GM21381 (cell line): ENCODE results near the gene RPS6KA2.

ENCODE experiments used
- ATAC-seq: cut with Tn5 transposase; IDR thresholded peaks from one replicate; pipeline ENCODE4 v1.9.1; 2021; ENCODE audit warnings: mild to moderate bottlenecking, moderate library complexity; ENCODE audit not compliant: unreplicated experiment

Gene RPS6KA2

GRCh38 chr6:166508726-166509125 lies 118.3 kb downstream of the RPS6KA2 start:
- no peak for ATAC-seq

- no peak for ATAC-seq
These were observed 119.1 kb downstream of the RPS6KA2 start for GRCh38 chr6:166507809-166508564.

DNA sequence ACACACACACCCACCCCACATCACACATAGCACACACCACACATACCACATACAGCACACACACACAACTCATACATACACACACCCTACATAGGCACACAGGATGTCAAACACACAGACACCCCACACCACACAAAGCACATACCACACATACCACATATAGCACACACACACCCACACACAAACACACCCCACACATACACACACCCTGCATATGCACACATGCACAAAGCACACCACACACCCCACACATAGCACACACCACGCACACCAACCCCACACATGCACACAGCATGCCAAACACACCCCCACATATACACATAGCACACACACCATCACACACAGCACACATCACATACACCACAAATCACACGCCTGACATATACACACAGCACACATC lies 119.7 kb downstream of the RPS6KA2 start:
- ATAC-seq: no peak

DNA sequence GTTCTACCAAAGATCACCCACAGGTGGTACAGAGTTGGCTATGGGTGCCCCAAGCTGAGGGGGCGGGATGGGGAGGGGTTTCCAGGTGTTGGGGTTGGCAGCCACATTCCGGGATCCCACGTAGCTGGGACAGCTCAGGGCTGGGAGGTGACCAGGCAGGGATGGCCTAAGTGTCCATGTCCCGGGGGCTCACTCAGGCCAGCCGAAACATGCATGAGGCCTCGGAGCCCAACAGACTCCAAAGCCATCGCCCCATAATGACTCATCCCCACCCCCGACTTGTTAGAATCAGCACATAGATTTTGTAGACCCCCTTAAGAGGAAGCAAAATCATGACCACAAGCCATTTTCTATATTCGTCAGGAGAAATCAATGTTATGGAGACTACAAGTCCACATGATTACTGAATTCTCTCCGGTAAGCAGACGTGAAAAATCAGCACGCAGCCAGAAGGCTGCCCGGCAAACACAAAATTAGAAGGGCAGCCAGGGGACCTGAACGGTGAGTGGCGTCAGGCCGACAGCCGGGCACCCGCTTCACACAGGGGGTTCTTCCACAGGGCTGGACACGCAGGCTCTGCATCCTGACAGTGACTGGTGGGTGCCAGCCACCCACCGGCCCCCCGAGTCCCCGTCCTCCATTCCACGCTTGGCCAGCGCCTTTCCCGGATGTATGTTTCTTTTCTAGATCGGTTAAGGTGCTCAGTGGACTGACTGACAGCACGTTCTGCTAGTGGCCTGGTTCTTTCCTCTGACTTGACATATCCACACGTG lies 121.7 kb downstream of the RPS6KA2 start:
- ATAC-seq: no peak

DNA sequence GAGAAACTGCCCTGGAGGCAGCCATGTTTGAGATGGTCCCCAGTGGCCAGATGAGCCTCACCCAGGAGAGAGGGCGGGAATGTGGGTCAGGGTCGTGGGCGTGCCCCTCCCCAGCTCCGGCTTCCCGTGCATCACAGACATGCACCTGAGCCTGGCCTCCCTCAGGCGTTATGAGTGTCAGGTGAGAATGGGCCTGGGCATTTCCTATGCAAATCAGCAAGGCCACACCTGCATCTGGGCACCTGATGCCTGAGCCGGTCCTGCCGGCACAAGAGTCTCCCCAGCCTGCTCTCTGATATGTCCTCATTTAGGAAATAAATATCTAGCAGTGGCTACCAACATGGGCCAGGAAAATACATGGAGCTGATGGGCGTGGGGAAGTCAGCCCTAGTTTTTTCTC lies 123.0 kb downstream of the RPS6KA2 start:
- ATAC-seq: no peak

DNA sequence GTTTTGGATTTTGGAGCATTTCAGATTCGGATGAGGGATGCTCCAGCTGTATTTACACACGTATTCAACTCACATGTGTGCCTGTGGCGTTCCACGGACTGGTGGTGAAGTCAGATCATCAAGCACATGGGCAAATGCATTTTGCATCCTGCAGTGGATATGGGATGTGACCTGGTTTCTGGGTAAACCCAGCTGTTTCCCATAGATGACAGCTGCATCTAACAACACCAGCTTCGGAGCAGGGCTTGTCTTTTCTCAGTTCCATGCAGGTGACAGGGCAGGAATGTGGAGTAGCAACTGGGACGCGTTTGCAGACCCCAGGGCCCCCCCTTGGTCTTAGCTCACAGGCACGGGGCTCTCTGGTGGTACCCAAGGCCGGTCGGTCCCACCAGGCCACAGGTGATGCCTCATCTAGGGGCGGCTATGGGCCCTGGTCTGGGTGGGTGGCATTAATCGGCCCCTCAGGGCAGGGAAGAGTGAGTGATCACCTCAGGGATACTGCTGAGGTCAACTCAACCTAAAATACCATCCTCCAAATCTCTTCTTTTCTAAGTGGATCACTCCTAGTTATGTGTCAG lies 123.8 kb downstream of the RPS6KA2 start:
- no peak for ATAC-seq

DNA sequence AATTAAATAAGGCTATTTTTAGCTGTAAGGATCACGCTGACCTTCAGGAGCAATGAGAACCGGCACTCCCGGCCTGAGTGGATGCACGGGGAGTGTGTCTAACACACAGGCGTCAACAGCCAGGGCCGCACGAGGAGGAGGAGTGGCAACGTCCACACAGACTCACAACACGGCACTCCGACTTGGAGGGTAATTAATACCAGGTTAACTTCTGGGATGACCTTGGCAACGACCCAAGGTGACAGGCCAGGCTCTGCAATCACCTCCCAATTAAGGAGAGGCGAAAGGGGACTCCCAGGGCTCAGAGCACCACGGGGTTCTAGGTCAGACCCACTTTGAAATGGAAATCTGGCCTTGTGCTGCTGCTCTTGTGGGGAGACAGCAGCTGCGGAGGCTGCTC lies 124.6 kb downstream of the RPS6KA2 start:
- ATAC-seq: no peak

DNA sequence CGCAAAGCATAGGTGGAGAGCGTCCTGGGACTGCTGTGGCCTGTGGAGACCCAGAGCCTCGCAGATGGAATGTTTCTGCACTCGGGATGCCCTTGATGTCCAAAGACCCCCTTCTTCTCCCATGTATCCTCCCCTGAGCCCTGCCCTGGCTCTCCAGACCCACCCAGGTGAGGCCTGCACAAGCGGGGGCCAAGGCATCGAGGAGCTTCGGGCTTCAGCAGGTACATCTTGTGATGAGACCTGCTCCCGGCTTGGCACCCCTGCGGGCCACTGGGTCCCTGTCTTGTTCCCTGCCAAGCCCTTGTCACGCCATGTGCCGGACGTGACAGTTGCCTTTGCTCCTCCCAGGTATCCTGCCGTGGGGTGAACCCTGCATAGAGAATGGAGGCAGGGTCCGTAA lies 125.8 kb downstream of the RPS6KA2 start:
- no peak for ATAC-seq

DNA sequence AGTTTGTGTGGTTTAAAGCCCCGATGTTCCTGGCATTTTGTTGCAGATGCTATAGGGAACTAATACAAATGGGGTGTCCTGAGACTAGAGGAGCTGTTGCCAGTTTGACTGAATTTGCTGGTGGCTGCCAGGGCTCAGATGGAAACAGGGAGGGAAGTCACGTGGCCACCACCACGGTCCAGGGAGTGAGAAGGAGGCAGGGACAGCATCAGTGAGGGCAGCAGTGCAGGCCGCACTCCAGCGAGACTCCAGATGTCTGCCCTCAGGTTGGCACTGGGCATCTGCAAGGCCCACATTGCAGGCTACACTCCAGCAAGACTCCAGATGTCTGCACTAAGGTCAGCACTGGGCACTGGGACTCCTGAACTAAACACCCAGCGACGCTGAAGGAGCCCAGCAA lies 126.8 kb downstream of the RPS6KA2 start:
- ATAC-seq: no peak

GRCh38 chr6:166499350-166500163 lies 127.5 kb downstream of the RPS6KA2 start:
- no peak for ATAC-seq

DNA sequence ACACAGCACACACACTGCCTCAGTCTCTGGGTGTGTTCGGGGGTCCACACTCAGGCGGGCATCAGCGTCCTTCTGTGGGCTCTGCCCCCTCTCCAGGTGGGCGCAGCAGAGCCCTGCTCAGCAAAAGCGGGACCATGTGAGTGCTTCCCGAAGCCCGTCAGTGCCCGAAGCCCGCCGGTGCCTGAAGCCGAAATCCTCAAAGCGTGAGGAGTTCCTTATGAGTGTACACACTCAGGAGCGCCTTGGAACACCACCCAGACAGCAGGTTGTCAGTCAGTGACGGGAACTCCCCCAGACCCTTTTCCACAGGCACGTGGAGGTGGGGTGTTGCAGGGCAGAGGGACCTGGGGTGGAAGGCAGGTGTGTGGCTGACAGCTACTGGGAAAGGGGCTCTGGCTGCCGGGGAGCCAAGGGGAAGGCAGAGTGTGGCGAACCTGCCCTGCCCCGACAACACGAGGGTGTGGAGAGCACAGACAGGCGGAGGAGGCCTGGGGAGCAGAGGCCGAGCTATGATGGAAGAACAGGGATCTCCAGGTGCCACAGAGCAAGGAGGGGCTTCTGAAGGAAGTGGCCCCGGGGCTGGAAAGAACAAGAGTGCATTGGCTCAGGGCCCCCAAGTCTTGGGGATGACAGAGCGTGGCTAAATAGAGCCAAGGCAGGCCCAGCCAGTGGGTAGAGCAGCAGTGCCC lies 128.2 kb downstream of the RPS6KA2 start:
- no peak for ATAC-seq

DNA sequence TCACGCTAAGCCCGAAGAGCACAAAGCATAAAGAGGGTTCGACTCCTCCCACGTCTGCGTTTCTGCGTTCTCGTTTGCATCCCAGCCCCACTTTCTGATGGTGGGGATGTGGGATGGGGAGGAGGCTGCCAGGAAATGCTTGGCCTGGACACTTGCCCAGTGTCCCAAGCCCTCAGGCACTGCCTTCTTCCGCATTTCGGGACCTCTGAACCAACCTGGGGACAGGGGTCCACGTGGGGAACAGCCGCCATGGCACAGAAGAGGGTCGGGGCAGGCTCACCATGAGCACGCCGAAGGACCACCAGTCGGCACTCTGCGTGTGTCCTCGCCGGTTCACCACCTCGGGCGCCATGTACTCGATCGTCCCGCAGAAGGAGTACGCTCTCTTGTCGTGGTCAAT lies 128.8 kb downstream of the RPS6KA2 start:
- ATAC-seq: no peak

- no peak for ATAC-seq
These were observed 129.8 kb downstream of the RPS6KA2 start for GRCh38 chr6:166497087-166497899.

GRCh38 chr6:166496460-166496859 lies 130.6 kb downstream of the RPS6KA2 start:
- ATAC-seq: no peak

DNA sequence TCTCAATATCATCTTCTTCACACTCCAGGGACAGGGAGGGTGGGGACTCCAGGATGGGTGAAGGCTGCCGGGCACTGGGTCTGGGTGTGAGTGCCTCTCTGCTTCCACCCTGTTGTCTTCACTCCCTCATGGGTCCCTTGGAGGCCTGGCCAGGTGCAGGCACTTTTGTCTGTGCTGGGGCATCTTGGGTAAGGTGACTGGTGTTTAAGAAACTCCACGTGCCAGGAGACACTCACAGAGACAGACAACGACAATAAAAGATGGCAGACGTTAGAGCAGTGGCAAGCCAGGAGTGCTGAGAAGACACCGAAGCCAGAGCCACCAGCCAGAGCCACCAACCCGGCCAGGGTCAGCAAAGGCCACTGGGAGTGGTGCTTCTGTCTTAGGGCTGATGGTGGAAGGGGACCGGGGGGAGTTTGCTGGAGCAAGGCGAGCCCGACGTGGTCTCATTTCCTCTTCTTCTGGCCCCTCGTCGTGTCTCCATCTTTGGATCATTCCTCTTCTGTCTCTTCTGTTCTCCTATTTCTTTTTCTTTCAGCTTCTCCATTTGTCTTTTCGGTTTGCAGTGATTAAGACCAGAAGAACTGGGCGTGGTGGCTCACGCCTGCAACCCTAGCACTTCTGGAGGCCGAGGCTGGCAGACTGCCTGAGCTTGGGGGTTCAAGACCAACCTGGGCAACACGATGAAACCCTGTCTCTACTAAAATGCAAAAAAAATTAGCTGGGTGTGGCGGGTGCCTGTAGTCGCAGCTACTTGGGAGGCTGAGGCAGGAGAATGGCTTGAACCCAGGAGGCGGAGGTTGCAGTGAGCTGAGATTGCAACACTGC lies 131.3 kb downstream of the RPS6KA2 start:
- ATAC-seq: no peak

DNA sequence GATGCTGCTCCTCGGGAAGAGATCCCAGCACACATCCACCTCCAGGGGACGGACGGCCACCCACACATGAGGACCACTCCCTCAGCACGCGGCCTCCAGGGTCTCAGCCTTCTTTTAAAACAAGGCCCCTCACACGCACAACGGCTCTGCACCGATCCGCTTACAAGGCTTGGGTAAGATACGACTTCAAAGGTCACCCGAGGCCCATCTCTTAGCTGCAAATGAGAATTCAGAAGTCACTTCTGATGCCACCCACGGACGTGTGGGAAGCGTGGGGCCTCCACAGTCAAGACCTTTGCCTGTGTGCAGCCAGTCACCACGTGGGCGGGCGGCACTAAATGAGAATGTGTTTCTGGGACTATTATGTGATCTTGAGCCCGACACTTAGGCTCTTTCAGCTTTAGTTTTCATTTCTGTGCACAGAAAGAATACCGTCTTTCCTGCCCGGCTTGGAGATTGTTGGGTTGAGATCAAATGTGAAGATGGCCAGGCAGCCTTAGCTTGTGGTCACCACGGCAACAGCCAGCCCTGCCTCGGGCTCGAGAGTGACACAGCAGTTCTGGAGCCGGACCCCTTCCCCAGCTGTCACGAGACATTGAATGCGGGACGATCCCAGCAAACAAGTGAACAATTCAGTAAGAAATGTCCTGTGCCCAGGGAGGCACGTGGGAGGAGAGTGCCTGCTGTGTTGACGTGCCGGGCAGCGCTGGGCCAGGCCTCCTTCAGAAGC lies 132.1 kb downstream of the RPS6KA2 start:
- no peak for ATAC-seq

DNA sequence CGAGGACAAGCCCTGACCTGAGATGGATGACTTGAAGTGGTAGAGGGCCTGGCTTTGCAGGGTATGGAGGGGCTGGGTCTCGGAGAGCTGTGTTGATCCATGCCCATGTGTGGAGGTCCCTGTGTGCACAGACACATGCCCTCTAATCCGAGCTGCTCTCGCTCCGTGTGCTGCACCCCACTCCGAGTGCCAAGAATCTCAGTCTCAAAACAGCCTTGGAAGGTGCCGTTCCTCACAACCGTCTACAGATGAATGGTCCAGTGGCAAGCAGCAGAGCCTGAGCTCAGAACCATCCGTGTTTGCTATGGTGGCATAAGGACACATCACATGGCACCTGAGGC lies 133.0 kb downstream of the RPS6KA2 start:
- no peak for ATAC-seq

DNA sequence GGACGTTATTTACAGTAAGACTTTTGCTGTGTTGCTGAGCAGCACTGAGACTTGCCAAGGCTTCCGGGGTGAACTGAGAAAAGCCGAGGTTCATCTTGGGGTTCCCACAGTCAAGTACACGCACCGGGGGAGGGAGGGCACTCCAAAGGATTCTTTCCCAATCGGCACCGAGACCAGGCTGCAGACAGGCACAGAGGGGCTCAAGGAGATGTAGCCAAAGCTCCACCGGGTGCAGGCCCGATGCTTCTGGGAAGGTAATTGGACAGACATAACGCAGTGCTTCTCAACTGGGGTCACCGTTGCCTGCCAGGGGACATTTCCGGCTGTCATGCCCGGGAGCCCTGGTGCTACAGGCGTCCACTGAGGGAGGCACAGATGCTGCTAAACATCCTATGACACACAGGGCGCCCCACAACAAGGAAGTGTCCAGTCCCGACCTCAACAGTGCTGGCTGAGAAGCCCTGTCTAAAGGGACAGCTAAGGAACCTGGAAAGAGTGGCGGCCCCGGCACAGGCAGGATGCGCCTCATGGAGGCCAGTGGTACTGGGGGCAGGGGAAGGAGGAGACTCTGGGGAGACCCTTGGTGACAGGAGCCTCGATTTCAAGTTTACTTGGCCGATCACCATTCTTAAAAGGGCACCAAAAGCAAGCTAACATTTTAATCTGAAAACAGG lies 133.5 kb downstream of the RPS6KA2 start:
- ATAC-seq: no peak
